ENCODE measurements around the gene LMO4. TPM values are rescaled to one million over a fixed set of nuclear protein-coding genes. Genes with fewer than 3 reads are reported as not detected.

The LMO4 gene
- total and polyA plus RNA-seq, 2 experiments from 2014 or later: 35.6 to 96.2 TPM

DNA sequence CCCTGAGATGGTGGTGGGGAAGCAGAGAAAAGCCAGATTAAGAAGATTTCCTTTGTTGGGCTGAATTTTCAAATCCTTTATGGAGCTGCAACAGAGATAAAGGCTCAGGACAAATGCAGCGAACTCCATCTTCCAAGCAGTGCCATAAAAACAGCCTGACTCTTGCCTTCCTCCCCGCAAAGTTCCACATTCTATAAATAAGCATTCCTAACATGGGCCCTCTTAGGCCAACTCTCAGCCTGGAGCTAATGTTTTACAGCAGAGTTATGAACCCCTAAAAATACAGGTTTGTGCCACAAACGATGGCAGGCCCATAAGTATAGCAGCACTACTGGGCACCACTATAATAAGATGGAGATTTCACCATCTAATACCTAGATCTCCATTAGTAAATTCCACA lies 27.2 kb downstream of the LMO4 start:
- Mint-ChIP-seq H3K27ac (no peak overlapping the region), H3K36me3 (ENCODE audit: low read depth) (no peaks in the 10 kb centered on the region), H3K4me3 (no peak overlapping the region), H3K27me3 (ENCODE audit: insufficient read depth, low read depth, poor library complexity) (peaks cover 1% of the 10 kb centered on the region), H3K4me1 (peaks cover 20% of the 10 kb centered on the region), H3K9me3 (no peaks in the 10 kb centered on the region)
- no peak for ATAC-seq
- Histone ChIP-seq H3K27me3 (ENCODE audit: insufficient read depth) (no peaks in the 10 kb centered on the region), H3K27ac (ENCODE audit: low read depth) (no peak overlapping the region; the same call in 1 of the 2 replicates), H3K4me3 (no peak overlapping the region), H3F3A (replicated peaks; ENCODE audit: low read depth) (no peaks in the 10 kb centered on the region), H3K36me3 (ENCODE audit: insufficient read depth) (no peaks in the 10 kb centered on the region), H3K4me1 (ENCODE audit: insufficient read depth) (peaks cover 17% of the 10 kb centered on the region; the same call in 1 of the 2 replicates), H2AFZ (no peak overlapping the region), H3K9me2 (ENCODE audit: insufficient read depth) (no peaks in the 10 kb centered on the region), H4K20me1 (replicated peaks; ENCODE audit: insufficient read depth) (no peaks in the 10 kb centered on the region), H3K4me2 (no peak overlapping the region), H3K79me2 (replicated peaks; ENCODE audit: insufficient read depth) (no peaks in the 10 kb centered on the region)
- TF ChIP-seq, protein P1, sequence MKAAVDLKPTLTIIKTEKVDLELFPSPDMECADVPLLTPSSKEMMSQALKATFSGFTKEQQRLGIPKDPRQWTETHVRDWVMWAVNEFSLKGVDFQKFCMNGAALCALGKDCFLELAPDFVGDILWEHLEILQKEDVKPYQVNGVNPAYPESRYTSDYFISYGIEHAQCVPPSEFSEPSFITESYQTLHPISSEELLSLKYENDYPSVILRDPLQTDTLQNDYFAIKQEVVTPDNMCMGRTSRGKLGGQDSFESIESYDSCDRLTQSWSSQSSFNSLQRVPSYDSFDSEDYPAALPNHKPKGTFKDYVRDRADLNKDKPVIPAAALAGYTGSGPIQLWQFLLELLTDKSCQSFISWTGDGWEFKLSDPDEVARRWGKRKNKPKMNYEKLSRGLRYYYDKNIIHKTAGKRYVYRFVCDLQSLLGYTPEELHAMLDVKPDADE (IDR thresholded peaks at IDR 0.05): no peak
- TF ChIP-seq NANOG (IDR thresholded peaks at IDR 0.05; ENCODE audit: borderline replicate concordance) (no peak), STAT1 (IDR thresholded peaks at IDR 0.05; ENCODE audit: unreplicated experiment) (no peak), POLR2AphosphoS5 (IDR thresholded peaks at IDR 0.05; ENCODE audit: low read depth) (no peak), JUNB (IDR thresholded peaks at IDR 0.05; ENCODE audit: unreplicated experiment) (no peak), ZNF331 (CRISPR knock-in tag; IDR thresholded peaks at IDR 0.05; ENCODE audit: low read depth) (no peak)
- TF ChIP-seq, protein P2, sequence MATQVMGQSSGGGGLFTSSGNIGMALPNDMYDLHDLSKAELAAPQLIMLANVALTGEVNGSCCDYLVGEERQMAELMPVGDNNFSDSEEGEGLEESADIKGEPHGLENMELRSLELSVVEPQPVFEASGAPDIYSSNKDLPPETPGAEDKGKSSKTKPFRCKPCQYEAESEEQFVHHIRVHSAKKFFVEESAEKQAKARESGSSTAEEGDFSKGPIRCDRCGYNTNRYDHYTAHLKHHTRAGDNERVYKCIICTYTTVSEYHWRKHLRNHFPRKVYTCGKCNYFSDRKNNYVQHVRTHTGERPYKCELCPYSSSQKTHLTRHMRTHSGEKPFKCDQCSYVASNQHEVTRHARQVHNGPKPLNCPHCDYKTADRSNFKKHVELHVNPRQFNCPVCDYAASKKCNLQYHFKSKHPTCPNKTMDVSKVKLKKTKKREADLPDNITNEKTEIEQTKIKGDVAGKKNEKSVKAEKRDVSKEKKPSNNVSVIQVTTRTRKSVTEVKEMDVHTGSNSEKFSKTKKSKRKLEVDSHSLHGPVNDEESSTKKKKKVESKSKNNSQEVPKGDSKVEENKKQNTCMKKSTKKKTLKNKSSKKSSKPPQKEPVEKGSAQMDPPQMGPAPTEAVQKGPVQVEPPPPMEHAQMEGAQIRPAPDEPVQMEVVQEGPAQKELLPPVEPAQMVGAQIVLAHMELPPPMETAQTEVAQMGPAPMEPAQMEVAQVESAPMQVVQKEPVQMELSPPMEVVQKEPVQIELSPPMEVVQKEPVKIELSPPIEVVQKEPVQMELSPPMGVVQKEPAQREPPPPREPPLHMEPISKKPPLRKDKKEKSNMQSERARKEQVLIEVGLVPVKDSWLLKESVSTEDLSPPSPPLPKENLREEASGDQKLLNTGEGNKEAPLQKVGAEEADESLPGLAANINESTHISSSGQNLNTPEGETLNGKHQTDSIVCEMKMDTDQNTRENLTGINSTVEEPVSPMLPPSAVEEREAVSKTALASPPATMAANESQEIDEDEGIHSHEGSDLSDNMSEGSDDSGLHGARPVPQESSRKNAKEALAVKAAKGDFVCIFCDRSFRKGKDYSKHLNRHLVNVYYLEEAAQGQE (IDR thresholded peaks at IDR 0.05; ENCODE audit: unreplicated experiment): no peak
- no peak for DNase-seq (ENCODE audit: low spot score)

DNA sequence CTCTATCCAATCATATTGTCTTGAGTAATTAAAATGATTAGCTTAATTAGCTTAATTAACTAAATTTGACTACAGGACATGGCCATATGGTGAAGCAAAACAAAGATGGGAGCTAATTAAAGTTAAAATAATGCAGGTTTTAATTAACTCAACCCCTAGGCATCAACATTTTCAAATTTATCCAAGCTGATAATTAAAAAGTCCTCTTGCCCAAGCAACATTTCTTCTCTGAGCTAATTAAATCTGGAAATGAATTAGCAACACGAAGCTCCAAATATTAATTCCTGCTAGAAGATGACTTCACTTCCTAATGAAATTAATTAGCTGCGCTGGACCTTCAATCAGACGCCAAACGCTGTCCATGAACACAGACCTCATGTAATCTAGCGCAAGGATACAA lies 27.9 kb downstream of the LMO4 start:
- no peaks in the 10 kb centered on the region for H3F3A ChIP-seq (replicated peaks; ENCODE audit: low read depth)
- H4K20me1 ChIP-seq (replicated peaks; ENCODE audit: insufficient read depth): no peaks in the 10 kb centered on the region
- Mint-ChIP-seq H3K4me3 (no peak overlapping the region), H3K4me1 (peaks cover 13% of the 10 kb centered on the region), H3K27me3 (ENCODE audit: insufficient read depth, low read depth, poor library complexity) (peaks cover 1% of the 10 kb centered on the region), H3K27ac (no peak overlapping the region), H3K36me3 (ENCODE audit: low read depth) (no peaks in the 10 kb centered on the region), H3K9me3 (no peaks in the 10 kb centered on the region)
- H3K79me2 ChIP-seq (replicated peaks; ENCODE audit: insufficient read depth): no peaks in the 10 kb centered on the region
- ATAC-seq (no peak), DNase-seq (ENCODE audit: low spot score) (no peak)
- no peaks in the 10 kb centered on the region for H3K36me3 ChIP-seq (ENCODE audit: insufficient read depth)
- H2AFZ ChIP-seq: no peak overlapping the region
- no peaks in the 10 kb centered on the region for H3K9me2 ChIP-seq (ENCODE audit: insufficient read depth)
- H3K4me2 ChIP-seq: no peak overlapping the region
- H3K4me3 ChIP-seq: no peak overlapping the region
- no peak overlapping the region for H3K27ac ChIP-seq (ENCODE audit: low read depth)
- H3K4me1 ChIP-seq (ENCODE audit: insufficient read depth): peaks cover 12% of the 10 kb centered on the region; the same call in 1 of the 2 replicates
- H3K27me3 ChIP-seq (ENCODE audit: insufficient read depth): no peaks in the 10 kb centered on the region
- TF ChIP-seq, protein P3, sequence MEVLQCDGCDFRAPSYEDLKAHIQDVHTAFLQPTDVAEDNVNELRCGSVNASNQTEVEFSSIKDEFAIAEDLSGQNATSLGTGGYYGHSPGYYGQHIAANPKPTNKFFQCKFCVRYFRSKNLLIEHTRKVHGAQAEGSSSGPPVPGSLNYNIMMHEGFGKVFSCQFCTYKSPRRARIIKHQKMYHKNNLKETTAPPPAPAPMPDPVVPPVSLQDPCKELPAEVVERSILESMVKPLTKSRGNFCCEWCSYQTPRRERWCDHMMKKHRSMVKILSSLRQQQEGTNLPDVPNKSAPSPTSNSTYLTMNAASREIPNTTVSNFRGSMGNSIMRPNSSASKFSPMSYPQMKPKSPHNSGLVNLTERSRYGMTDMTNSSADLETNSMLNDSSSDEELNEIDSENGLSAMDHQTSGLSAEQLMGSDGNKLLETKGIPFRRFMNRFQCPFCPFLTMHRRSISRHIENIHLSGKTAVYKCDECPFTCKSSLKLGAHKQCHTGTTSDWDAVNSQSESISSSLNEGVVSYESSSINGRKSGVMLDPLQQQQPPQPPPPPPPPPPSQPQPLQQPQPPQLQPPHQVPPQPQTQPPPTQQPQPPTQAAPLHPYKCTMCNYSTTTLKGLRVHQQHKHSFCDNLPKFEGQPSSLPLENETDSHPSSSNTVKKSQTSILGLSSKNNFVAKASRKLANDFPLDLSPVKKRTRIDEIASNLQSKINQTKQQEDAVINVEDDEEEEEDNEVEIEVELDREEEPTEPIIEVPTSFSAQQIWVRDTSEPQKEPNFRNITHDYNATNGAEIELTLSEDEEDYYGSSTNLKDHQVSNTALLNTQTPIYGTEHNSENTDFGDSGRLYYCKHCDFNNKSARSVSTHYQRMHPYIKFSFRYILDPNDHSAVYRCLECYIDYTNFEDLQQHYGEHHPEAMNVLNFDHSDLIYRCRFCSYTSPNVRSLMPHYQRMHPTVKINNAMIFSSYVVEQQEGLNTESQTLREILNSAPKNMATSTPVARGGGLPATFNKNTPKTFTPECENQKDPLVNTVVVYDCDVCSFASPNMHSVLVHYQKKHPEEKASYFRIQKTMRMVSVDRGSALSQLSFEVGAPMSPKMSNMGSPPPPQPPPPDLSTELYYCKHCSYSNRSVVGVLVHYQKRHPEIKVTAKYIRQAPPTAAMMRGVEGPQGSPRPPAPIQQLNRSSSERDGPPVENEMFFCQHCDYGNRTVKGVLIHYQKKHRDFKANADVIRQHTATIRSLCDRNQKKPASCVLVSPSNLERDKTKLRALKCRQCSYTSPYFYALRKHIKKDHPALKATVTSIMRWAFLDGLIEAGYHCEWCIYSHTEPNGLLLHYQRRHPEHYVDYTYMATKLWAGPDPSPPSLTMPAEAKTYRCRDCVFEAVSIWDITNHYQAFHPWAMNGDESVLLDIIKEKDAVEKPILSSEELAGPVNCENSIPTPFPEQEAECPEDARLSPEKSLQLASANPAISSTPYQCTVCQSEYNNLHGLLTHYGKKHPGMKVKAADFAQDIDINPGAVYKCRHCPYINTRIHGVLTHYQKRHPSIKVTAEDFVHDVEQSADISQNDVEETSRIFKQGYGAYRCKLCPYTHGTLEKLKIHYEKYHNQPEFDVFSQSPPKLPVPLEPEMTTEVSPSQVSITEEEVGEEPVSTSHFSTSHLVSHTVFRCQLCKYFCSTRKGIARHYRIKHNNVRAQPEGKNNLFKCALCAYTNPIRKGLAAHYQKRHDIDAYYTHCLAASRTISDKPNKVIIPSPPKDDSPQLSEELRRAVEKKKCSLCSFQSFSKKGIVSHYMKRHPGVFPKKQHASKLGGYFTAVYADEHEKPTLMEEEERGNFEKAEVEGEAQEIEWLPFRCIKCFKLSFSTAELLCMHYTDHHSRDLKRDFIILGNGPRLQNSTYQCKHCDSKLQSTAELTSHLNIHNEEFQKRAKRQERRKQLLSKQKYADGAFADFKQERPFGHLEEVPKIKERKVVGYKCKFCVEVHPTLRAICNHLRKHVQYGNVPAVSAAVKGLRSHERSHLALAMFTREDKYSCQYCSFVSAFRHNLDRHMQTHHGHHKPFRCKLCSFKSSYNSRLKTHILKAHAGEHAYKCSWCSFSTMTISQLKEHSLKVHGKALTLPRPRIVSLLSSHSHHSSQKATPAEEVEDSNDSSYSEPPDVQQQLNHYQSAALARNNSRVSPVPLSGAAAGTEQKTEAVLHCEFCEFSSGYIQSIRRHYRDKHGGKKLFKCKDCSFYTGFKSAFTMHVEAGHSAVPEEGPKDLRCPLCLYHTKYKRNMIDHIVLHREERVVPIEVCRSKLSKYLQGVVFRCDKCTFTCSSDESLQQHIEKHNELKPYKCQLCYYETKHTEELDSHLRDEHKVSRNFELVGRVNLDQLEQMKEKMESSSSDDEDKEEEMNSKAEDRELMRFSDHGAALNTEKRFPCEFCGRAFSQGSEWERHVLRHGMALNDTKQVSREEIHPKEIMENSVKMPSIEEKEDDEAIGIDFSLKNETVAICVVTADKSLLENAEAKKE (CRISPR knock-in tag; IDR thresholded peaks at IDR 0.05): no peak
- TF ChIP-seq, protein P4, sequence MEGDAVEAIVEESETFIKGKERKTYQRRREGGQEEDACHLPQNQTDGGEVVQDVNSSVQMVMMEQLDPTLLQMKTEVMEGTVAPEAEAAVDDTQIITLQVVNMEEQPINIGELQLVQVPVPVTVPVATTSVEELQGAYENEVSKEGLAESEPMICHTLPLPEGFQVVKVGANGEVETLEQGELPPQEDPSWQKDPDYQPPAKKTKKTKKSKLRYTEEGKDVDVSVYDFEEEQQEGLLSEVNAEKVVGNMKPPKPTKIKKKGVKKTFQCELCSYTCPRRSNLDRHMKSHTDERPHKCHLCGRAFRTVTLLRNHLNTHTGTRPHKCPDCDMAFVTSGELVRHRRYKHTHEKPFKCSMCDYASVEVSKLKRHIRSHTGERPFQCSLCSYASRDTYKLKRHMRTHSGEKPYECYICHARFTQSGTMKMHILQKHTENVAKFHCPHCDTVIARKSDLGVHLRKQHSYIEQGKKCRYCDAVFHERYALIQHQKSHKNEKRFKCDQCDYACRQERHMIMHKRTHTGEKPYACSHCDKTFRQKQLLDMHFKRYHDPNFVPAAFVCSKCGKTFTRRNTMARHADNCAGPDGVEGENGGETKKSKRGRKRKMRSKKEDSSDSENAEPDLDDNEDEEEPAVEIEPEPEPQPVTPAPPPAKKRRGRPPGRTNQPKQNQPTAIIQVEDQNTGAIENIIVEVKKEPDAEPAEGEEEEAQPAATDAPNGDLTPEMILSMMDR (conservative IDR thresholded peaks at IDR 0.05; ENCODE audit: low read depth in 2 of 2): no peak
- TF ChIP-seq JUNB (IDR thresholded peaks at IDR 0.05; ENCODE audit: unreplicated experiment) (no peak), ZNF331 (CRISPR knock-in tag; IDR thresholded peaks at IDR 0.05; ENCODE audit: low read depth) (no peak)

Data from GM23338 (cell line).